ENCODE results near the gene TDRD7. TPM values are rescaled to one million over a fixed set of nuclear protein-coding genes. Genes with fewer than 3 reads are reported as not detected.

TDRD7 gene
- total and polyA plus RNA-seq, 2 of the 8 experiments (the other 6 are each of a cell fraction or from before 2014, with no cell fraction given): 1.2 to 2.3 TPM

DNA sequence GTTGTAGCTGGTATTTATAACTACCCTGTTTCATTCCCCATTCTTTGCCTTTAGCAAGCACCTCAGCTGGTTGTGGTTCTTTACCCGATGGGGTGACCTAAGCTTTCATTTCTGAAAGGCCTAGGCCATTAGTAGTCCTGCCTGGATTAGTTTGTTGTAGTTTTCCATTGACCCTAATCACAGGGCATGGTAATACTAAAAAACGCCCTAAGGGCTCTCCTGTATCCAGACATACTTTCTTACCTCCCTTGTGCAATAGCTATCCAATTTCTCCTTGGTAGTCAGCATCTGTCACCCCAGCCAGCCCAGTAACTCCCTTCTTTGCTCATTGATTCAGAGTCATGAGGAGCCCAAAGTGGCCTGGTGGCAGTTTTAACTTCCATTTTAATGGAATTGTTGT, 113.6 kb downstream of the TDRD7 start:
- H3K56ac ChIP-seq (replicated peaks; ENCODE audit: insufficient read length, low read depth, low read length): no peak overlapping the region
- no peak overlapping the region for H3K18ac ChIP-seq (ENCODE audit: extremely low read depth, low read length)
- no peaks in the 10 kb centered on the region for H3K79me2 ChIP-seq (ENCODE audit: control insufficient read depth in 1 of 2, insufficient read depth in 2 of 2, low read length in 2 of 2)
- 73% methylated on average over 2 of the region's 2 CpGs; no CpG with 5 or more reads in 1 of the 2 experiments for WGBS, 2 experiments (ENCODE audit: extremely low coverage in 1 of 2, insufficient coverage in 1 of 2, insufficient read length in 1 of 2, insufficient replicate concordance in 2 of 2, low coverage in 1 of 2, low lambda C conversion rate in 2 of 2, missing lambda C conversion rate in 1 of 2)
- no peak overlapping the region for H3K9ac ChIP-seq (replicated peaks in 1 of 4; ENCODE audit: extremely low read depth in 1 of 4, low read depth in 3 of 4, low read length in 3 of 4)
- H4K8ac ChIP-seq (ENCODE audit: extremely low read depth, insufficient read depth, low read length): no peak overlapping the region
- H3K23me2 ChIP-seq (ENCODE audit: low read depth, low read length): no peaks in the 10 kb centered on the region
- no peak overlapping the region for H2AFZ ChIP-seq (ENCODE audit: low read length)
- no peaks in the 10 kb centered on the region for H4K20me1 ChIP-seq (replicated peaks in 1 of 2; ENCODE audit: control insufficient read depth in 1 of 2, insufficient read depth in 2 of 2, low read length in 2 of 2)
- no peak overlapping the region for H3K27ac ChIP-seq (ENCODE audit: low read depth, low read length)
- H3K27me3 ChIP-seq (replicated peaks in 1 of 4; ENCODE audit: control insufficient read depth in 3 of 4, extremely low read depth in 1 of 4, insufficient read depth in 3 of 4, low read length in 3 of 4): no peaks in the 10 kb centered on the region
- no peak overlapping the region for H2BK120ac ChIP-seq (replicated peaks; ENCODE audit: low read depth, low read length)
- H2BK20ac ChIP-seq (ENCODE audit: low read length): no peak overlapping the region
- no peaks in the 10 kb centered on the region for H3K79me1 ChIP-seq (ENCODE audit: low read depth, low read length)
- POLR2A ChIA-PET (ENCODE audit: partially characterized antibody): no interaction called here
- H3K4ac ChIP-seq (replicated peaks; ENCODE audit: insufficient read length, low read depth, low read length): no peak overlapping the region
- H3K14ac ChIP-seq (ENCODE audit: insufficient read length): no peak overlapping the region
- H4K5ac ChIP-seq (ENCODE audit: insufficient read length, low read depth, low read length): no peak overlapping the region
- no peak overlapping the region for H3K23ac ChIP-seq (ENCODE audit: insufficient read length)
- no peaks in the 10 kb centered on the region for H3K9me3 ChIP-seq (ENCODE audit: insufficient read depth in 2 of 2, low read depth in 1 of 2, low read length in 1 of 2)
- CTCF ChIA-PET (ENCODE audit: partially characterized antibody): interaction anchor here (0.7 to 1.8 kb wide), 6 partner anchors 9 to 73 kb away, joined by 3 to 6 read pairs (median 3); no protein-coding TSS in a partner anchor
- no peak overlapping the region for H2BK15ac ChIP-seq (ENCODE audit: low read length)
- no peak overlapping the region for H3K4me3 ChIP-seq (ENCODE audit: extremely low read depth in 1 of 4, insufficient read depth in 2 of 4, low read depth in 3 of 4, low read length in 4 of 4)
- H2BK12ac ChIP-seq (ENCODE audit: low read depth, low read length): no peak overlapping the region
- H3K4me1 ChIP-seq (replicated peaks in 1 of 4; ENCODE audit: control insufficient read depth in 3 of 4, insufficient read depth in 4 of 4, low read length in 3 of 4): peaks cover 8 to 22% (median 16%) of the 10 kb centered on the region in 4 experiments
- no peak overlapping the region for H2AK5ac ChIP-seq (ENCODE audit: low read depth, low read length)
- DNase-seq (ENCODE audit: low read depth in 1 of 2, low spot score in 2 of 2) (no peak), FAIRE-seq (no peak)
- H3K4me2 ChIP-seq (ENCODE audit: insufficient read depth in 1 of 2, low read depth in 2 of 2, low read length in 2 of 2): no peak overlapping the region
- H2BK5ac ChIP-seq (ENCODE audit: low read depth, low read length): no peak overlapping the region
- H3K36me3 ChIP-seq (ENCODE audit: control insufficient read depth in 2 of 4, insufficient read depth in 4 of 4, low read length in 3 of 4): no peaks in the 10 kb centered on the region
- H4K91ac ChIP-seq (replicated peaks; ENCODE audit: insufficient read length, low read length): no peak overlapping the region
- TF ChIP-seq POU5F1 (IDR thresholded peaks at IDR 0.05; ENCODE audit: low read depth, low read length) (no peak), SP1 (IDR thresholded peaks at IDR 0.05; ENCODE audit: low read depth, low read length) (no peak), SIRT6 (IDR thresholded peaks at IDR 0.05; ENCODE audit: low read length) (no peak), RXRA (IDR thresholded peaks at IDR 0.05; ENCODE audit: insufficient read depth, low read depth, low read length) (no peak), SP4 (IDR thresholded peaks at IDR 0.05; ENCODE audit: low read length) (no peak), SIX5 (IDR thresholded peaks at IDR 0.05; ENCODE audit: low read depth, low read length) (no peak), FOSL1 (IDR thresholded peaks at IDR 0.05; ENCODE audit: insufficient read depth, low read depth, low read length) (no peak), TBP (IDR thresholded peaks at IDR 0.05; ENCODE audit: low read depth, low read length) (no peak), ZNF274 (IDR thresholded peaks at IDR 0.05; ENCODE audit: borderline replicate concordance, extremely low read depth, low read length) (no peak), BCL11A (IDR thresholded peaks at IDR 0.05; ENCODE audit: low read depth in 2 of 2, low read length in 2 of 2) (no peak), JUND (IDR thresholded peaks at IDR 0.05; ENCODE audit: low read length) (no peak), EP300 (IDR thresholded peaks at IDR 0.05; ENCODE audit: borderline replicate concordance in 1 of 2, low read depth in 2 of 2, low read length in 2 of 2) (no peak), TAF1 (IDR thresholded peaks at IDR 0.05; ENCODE audit: low read depth, low read length) (no peak), RAD21 (IDR thresholded peaks at IDR 0.05 in 1 of 2, conservative IDR thresholded peaks at IDR 0.05 in 1 of 2; ENCODE audit: low read depth in 2 of 2, low read length in 2 of 2) (no peak), TCF12 (IDR thresholded peaks at IDR 0.05; ENCODE audit: low read depth, low read length) (no peak), SUZ12 (IDR thresholded peaks at IDR 0.05; ENCODE audit: low read length) (no peak)

All from H1 (cell line).